GM12878 (cell line): Measurements from ENCODE around the gene METTL16. TPM values are rescaled to one million over a fixed set of nuclear protein-coding genes. Genes with fewer than 3 reads are reported as not detected.

Experiments used
- ATAC-seq: fragments of 200-7000 bp; cut with Tn5 transposase; 3 replicates; pipeline ENCODE4 v1.9.1; 2020; ENCODE audit warnings: mild to moderate bottlenecking, moderate library complexity
- BruUV-seq: library from RNA; stranded (reverse); fragments of 400-500 nt; replicated peaks from 2 replicates; lab custom pipeline; 2021; lab: Mats Ljungman, UMichigan
- CTCF ChIA-PET: fragments of 300-600 bp; sonication (Branson Sonifier 250); formaldehyde crosslinking; extraction: SDS; loops from one replicate; lab custom pipeline; 2021; ENCODE audit warnings: inconsistent platforms; lab: Yijun Ruan, JAX
- POLR2A ChIA-PET: fragments of 350-600 bp; formaldehyde crosslinking; extraction: SDS; loops from one replicate; lab custom pipeline; 2021; ENCODE audit warnings: inconsistent platforms; lab: Charles Lee
- RAD21 ChIA-PET: fragments of 300-600 bp; sonication (Branson Sonifier 250); formaldehyde crosslinking; loops from one replicate; lab custom pipeline; 2023; ENCODE audit warnings: antibody characterized with exemption; ENCODE audit not compliant: unreplicated experiment; lab: Charles Lee
- SMC1A ChIA-PET: fragments of 300-600 bp; sonication (Branson Sonifier 250); formaldehyde crosslinking; loops from one replicate; lab custom pipeline; 2023; ENCODE audit not compliant: unreplicated experiment, uncharacterized antibody; lab: Charles Lee
- DNase-seq: peaks from one replicate; pipeline ENCODE4 v3.0.0-alpha.2; 2011; ENCODE audit warnings: low read depth, low spot score
- FAIRE-seq: peaks from 3 replicates; lab custom pipeline; 2011; peaks lifted over from hg19 to GRCh38; lab: Jason Lieb, UNC
- H2AFZ ChIP-seq: 2 replicates; pipeline ENCODE4 v1.6.0; 2011; ENCODE audit warnings: low read depth, low read length, control low read depth; ENCODE audit not compliant: control insufficient read depth
- H3K27ac ChIP-seq: 2 replicates; pipeline ENCODE4 v1.5.1; 2011; ENCODE audit warnings: control low read depth; ENCODE audit not compliant: control insufficient read depth, insufficient read depth
- H3K27me3 ChIP-seq, 2 experiments: replicated peaks in 1 of 2; 2 replicates each; pipeline versions ENCODE4 v1.6.0 to v1.6.1; 2011; ENCODE audit warnings: low read length in 1 of 2; ENCODE audit not compliant: control insufficient read depth in 2 of 2, insufficient read depth in 2 of 2
- H3K36me3 ChIP-seq, 2 experiments: 2 replicates each; pipeline ENCODE4 v1.5.1; 2011; ENCODE audit warnings: low read length in 1 of 2; ENCODE audit not compliant: control insufficient read depth in 2 of 2, insufficient read depth in 2 of 2
- H3K4me1 ChIP-seq: 2 replicates; pipeline ENCODE4 v1.6.1; 2011; ENCODE audit warnings: mild to moderate bottlenecking, low read length, moderate library complexity, mixed read lengths; ENCODE audit not compliant: control insufficient read depth, insufficient read depth
- H3K4me2 ChIP-seq: 2 replicates; pipeline ENCODE4 v1.6.0; 2011; ENCODE audit warnings: control low read depth; ENCODE audit not compliant: control insufficient read depth, insufficient read depth
- H3K4me3 ChIP-seq: fragments of 200-600 bp; sonication (generic); 2 replicates; pipeline ENCODE4 v1.5.1; 2016
- H3K79me2 ChIP-seq: 2 replicates; pipeline ENCODE4 v1.6.0; 2011; ENCODE audit warnings: low read length; ENCODE audit not compliant: control insufficient read depth, insufficient read depth
- H3K9ac ChIP-seq: 2 replicates; pipeline ENCODE4 v1.8.0; 2011; ENCODE audit warnings: low read length, control low read depth, mixed read lengths; ENCODE audit not compliant: control insufficient read depth, insufficient read depth
- H3K9me3 ChIP-seq: replicated peaks from 3 replicates; pipeline ENCODE4 v1.5.1; 2011; ENCODE audit warnings: mild to moderate bottlenecking, low read length; ENCODE audit not compliant: control insufficient read depth, insufficient read depth
- H4K20me1 ChIP-seq: 2 replicates; pipeline ENCODE4 v1.6.0; 2011; ENCODE audit not compliant: control insufficient read depth, insufficient read depth
- EZH2 ChIP-seq: IDR thresholded peaks from 2 replicates; pipeline ENCODE4 v1.6.1; 2012; ENCODE audit warnings: low read depth, mild to moderate bottlenecking, control low read depth, inconsistent platforms, low read length, borderline replicate concordance; ENCODE audit not compliant: control insufficient read depth
- NR2C2 ChIP-seq: IDR thresholded peaks from 2 replicates; pipeline ENCODE4 v1.6.1; 2011; ENCODE audit warnings: borderline replicate concordance, low read depth; ENCODE audit not compliant: control insufficient read depth, insufficient read length
- SREBF2 ChIP-seq: IDR thresholded peaks from 2 replicates; pipeline ENCODE4 v1.6.1; 2012; ENCODE audit warnings: mild to moderate bottlenecking, low read length
- WGBS: methylation state at CpG from one replicate; pipeline ENCODE4 v1.1.6; 2016; ENCODE audit warnings: low lambda C conversion rate; ENCODE audit not compliant: insufficient replicate concordance, insufficient coverage; ENCODE audit errors: missing lambda C conversion rate; 5-methylcytosine and 5-hydroxymethylcytosine counted together
- in situ Hi-C: fragments of 300-500 bp; cut with MboI; formaldehyde crosslinking; loops from 9 replicates; pipeline ENCODE4 v1.14.3; 2018; ENCODE audit warnings: mixed read lengths
- intact Hi-C: fragments of 100-400 bp; cut with micrococcal nuclease; formaldehyde crosslinking; loops from one replicate; pipeline ENCODE4 v1.14.2; 2022; ENCODE audit not compliant: unreplicated experiment
- polyA plus RNA-seq, 11 experiments: library from polyadenylated mRNA; depleted of rRNA in 4 of 11; unstranded in 6 of 11; stranded (reverse) in 5 of 11; fragments of >200 nt; fragmentation: Nextera tagmentation in 4 of 11; fragmentation: Illumina TruSeq in 1 of 11; extraction: Ambion mirVana in 4 of 11; extraction: Trizol in 1 of 11; gene quantifications; 1 replicate in 1 of 11; 2 replicates in 10 of 11; pipeline versions ENCODE4 v1.2.1 to v1.2.3, GENCODE V29; 2011 to 2016; ENCODE audit warnings: inconsistent platforms in 2 of 11, missing spikeins in 2 of 11, low read depth in 1 of 11
- total RNA-seq, 4 experiments: library from RNA; depleted of rRNA in 3 of 4; stranded (reverse); fragments of >200 nt in 3 of 4; fragmentation: Illumina TruSeq in 1 of 4; extraction: Trizol in 1 of 4; gene quantifications; 2 replicates each; pipeline versions ENCODE4 v1.2.1 to v1.2.3, GENCODE V29; 2013 to 2021
- TF ChIP-seq, protein P1 (sequence below): fragments of 450-650 bp; formaldehyde crosslinking; IDR thresholded peaks from 2 replicates; pipeline ENCODE4 v1.4.0; 2022; ENCODE audit warnings: mild to moderate bottlenecking, moderate library complexity
- TF ChIP-seq, protein P2 (sequence below): fragments of 450-650 bp; IDR thresholded peaks from 2 replicates; pipeline ENCODE4 v1.6.1; 2016; ENCODE audit warnings: mild to moderate bottlenecking
- TF ChIP-seq, protein P3 (sequence below): fragments of 450-650 bp; IDR thresholded peaks from 2 replicates; pipeline ENCODE4 v1.6.1; 2018; ENCODE audit warnings: mild to moderate bottlenecking, low read depth, moderate library complexity; ENCODE audit not compliant: partially characterized antibody

The METTL16 gene
- total and polyA plus RNA-seq, 10 of the 15 experiments (the other 5 are each of a cell fraction or from before 2014, with no cell fraction given) = 15.6 to 34.3 (median 23.7) TPM

DNA sequence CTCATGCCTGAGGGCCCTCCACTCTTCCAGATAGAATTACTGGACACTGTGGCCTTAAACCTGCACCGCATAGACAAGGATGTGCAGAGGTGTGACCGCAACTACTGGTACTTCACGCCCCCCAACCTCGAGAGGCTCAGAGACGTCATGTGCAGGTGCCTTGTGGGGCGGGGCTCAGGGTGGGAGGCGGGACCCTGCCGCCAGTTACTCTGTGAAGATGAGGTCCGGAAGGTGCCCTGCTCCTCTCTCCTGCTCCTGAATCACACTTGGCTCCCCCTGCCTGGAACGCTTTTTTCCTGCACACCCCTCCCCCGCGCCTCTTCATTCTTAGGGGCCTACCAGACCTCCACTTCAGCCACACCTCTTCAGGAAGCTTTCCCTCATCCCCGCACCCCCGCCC lies 135.6 kb downstream of the METTL16 start:
- ChIA-PET POLR2A (no interaction called here), RAD21 (no interaction called here), SMC1A (interaction anchor here (10.7 kb wide), 1 partner anchor 39 kb away, joined by 364 read pairs; no protein-coding TSS in a partner anchor), CTCF (no interaction called here)
- H3K27ac ChIP-seq = no peak overlapping the region
- H3K9me3 ChIP-seq = no peaks in the 10 kb centered on the region
- ATAC-seq (no peak), DNase-seq (no peak), FAIRE-seq (no peak)
- H3K27me3 ChIP-seq = no peaks in the 10 kb centered on the region
- no peaks in the 10 kb centered on the region for H3K79me2 ChIP-seq
- no peaks in the 10 kb centered on the region for H4K20me1 ChIP-seq
- no peaks in the 10 kb centered on the region; a peak in 3 of 4 replicates for H3K36me3 ChIP-seq
- intact Hi-C loops = no loop called here
- H2AFZ ChIP-seq = no peak overlapping the region
- no peak overlapping the region for H3K4me3 ChIP-seq
- in situ Hi-C loops = loop anchor here (5.0 kb wide), 1 partner anchor 36 kb away; no protein-coding TSS in a partner anchor
- TF ChIP-seq EZH2 (no peak), SREBF2 (no peak), NR2C2 (no peak)
- TF ChIP-seq, protein P1, sequence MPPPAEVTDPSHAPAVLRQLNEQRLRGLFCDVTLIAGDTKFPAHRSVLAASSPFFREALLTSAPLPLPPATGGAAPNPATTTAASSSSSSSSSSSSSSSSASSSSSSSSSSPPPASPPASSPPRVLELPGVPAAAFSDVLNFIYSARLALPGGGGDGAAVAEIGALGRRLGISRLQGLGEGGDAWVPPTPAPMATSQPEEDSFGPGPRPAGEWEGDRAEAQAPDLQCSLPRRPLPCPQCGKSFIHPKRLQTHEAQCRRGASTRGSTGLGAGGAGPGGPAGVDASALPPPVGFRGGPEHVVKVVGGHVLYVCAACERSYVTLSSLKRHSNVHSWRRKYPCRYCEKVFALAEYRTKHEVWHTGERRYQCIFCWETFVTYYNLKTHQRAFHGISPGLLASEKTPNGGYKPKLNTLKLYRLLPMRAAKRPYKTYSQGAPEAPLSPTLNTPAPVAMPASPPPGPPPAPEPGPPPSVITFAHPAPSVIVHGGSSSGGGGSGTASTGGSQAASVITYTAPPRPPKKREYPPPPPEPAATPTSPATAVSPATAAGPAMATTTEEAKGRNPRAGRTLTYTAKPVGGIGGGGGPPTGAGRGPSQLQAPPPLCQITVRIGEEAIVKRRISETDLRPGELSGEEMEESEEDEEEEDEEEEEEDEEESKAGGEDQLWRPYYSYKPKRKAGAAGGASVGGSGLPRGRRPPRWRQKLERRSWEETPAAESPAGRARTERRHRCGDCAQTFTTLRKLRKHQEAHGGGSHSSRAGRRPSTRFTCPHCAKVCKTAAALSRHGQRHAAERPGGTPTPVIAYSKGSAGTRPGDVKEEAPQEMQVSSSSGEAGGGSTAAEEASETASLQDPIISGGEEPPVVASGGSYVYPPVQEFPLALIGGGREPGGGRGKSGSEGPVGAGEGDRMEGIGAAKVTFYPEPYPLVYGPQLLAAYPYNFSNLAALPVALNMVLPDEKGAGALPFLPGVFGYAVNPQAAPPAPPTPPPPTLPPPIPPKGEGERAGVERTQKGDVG (CRISPR knock-in tag) = no peak
- TF ChIP-seq, protein P2, sequence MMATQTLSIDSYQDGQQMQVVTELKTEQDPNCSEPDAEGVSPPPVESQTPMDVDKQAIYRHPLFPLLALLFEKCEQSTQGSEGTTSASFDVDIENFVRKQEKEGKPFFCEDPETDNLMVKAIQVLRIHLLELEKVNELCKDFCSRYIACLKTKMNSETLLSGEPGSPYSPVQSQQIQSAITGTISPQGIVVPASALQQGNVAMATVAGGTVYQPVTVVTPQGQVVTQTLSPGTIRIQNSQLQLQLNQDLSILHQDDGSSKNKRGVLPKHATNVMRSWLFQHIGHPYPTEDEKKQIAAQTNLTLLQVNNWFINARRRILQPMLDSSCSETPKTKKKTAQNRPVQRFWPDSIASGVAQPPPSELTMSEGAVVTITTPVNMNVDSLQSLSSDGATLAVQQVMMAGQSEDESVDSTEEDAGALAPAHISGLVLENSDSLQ = no peak
- TF ChIP-seq, protein P3, sequence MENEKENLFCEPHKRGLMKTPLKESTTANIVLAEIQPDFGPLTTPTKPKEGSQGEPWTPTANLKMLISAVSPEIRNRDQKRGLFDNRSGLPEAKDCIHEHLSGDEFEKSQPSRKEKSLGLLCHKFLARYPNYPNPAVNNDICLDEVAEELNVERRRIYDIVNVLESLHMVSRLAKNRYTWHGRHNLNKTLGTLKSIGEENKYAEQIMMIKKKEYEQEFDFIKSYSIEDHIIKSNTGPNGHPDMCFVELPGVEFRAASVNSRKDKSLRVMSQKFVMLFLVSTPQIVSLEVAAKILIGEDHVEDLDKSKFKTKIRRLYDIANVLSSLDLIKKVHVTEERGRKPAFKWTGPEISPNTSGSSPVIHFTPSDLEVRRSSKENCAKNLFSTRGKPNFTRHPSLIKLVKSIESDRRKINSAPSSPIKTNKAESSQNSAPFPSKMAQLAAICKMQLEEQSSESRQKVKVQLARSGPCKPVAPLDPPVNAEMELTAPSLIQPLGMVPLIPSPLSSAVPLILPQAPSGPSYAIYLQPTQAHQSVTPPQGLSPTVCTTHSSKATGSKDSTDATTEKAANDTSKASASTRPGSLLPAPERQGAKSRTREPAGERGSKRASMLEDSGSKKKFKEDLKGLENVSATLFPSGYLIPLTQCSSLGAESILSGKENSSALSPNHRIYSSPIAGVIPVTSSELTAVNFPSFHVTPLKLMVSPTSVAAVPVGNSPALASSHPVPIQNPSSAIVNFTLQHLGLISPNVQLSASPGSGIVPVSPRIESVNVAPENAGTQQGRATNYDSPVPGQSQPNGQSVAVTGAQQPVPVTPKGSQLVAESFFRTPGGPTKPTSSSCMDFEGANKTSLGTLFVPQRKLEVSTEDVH = no peak
- 91% methylated on average over 9 of the region's 14 CpGs for WGBS
- H3K9ac ChIP-seq = no peak overlapping the region
- BruUV-seq = no TSS peak
- H3K4me1 ChIP-seq = no peaks in the 10 kb centered on the region
- no peak overlapping the region for H3K4me2 ChIP-seq
